ENCODE results near the gene BCAR1. TPM values are rescaled to one million over a fixed set of nuclear protein-coding genes. Genes with fewer than 3 reads are reported as not detected.

BCAR1 gene, protein sequence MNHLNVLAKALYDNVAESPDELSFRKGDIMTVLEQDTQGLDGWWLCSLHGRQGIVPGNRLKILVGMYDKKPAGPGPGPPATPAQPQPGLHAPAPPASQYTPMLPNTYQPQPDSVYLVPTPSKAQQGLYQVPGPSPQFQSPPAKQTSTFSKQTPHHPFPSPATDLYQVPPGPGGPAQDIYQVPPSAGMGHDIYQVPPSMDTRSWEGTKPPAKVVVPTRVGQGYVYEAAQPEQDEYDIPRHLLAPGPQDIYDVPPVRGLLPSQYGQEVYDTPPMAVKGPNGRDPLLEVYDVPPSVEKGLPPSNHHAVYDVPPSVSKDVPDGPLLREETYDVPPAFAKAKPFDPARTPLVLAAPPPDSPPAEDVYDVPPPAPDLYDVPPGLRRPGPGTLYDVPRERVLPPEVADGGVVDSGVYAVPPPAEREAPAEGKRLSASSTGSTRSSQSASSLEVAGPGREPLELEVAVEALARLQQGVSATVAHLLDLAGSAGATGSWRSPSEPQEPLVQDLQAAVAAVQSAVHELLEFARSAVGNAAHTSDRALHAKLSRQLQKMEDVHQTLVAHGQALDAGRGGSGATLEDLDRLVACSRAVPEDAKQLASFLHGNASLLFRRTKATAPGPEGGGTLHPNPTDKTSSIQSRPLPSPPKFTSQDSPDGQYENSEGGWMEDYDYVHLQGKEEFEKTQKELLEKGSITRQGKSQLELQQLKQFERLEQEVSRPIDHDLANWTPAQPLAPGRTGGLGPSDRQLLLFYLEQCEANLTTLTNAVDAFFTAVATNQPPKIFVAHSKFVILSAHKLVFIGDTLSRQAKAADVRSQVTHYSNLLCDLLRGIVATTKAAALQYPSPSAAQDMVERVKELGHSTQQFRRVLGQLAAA
- total RNA-seq: 10 to 100 TPM; 26.5 to 39.2 (median 30.9) TPM

DNA sequence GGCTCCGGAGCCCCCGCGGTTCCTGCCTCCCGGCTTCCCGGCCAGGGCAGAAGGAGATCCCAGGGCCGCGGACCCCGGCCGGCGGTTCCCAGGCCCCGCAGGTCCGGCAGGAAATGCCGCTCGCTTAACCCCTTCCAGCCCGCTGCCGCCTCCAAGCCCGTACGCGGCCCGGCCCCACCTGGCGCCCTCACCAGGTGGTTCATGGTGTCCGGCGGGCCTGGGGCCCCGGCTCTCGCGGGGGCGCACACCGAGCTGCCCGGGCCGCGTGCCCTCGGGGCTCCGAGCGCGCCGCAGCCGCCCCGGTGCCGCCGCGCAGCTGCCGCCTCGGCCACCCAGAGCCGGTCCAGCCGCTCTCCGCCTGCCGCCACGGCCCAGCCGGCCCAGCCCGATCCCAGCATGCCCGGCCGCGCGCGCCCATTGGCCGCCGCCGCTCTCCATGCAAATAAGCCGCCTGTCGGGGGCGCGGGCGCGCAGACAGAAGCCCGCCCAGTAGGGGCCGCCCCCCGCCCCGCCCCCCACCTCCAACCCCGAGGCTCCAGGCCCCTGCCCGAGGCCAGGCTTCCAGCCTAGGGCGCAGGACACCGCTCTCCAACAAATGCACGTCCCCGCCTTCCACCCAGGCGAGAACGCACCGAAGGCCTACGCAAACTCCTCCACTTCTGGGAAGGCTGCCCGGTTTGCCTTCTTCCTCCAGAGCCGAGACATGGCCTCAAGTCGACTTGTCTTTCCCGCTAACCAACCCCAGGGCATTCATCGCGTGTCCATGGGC, at the start of gene BCAR1:
TSS of gene BCAR1 (minus strand) at position 345 of the 769 bp plus-strand sequence. CDS start at position 203, 142 bp downstream.
- H3K4me3 ChIP-seq: peak within 1 kb of the TSS; percentile 82
- peak within 1 kb of the TSS; percentile 90 for H3K27ac ChIP-seq
- no peaks in the 10 kb centered on the region for H3K36me3 ChIP-seq
- no peaks in the 10 kb centered on the region for H3K9me3 ChIP-seq
- no peak for DNase-seq (ENCODE audit: low spot score in 2 of 2)
- no peaks in the 10 kb centered on the region for H3K27me3 ChIP-seq
- TF ChIP-seq EP300 (IDR thresholded peaks at IDR 0.05) (no peak), POLR2A (IDR thresholded peaks at IDR 0.05) (peak; percentile 22 to 64)
- WGBS: 0% methylated on average over 11 of the region's 84 CpGs
- H3K4me1 ChIP-seq: peaks cover 93% of the 10 kb centered on the region

DNA sequence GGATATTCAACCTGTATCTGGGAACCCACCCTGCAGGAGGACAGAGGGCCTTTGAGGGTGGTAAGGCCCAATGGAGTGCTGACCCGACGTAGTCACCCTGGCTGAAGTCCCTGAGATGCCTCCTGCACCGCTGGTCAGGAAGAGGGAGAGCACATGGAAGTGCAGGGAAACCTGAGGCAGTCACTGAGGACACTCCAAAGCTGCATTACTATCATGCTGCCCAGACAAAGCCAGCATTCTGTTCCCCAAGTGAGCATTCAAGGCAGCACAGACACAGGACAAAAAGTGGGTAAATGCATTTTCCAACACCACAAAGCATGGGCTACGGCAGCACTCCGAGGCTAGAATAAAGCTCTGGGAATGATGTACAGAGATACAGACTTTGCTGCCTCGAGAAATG, 46.8 kb upstream of the BCAR1 start:
- H3K36me3 ChIP-seq: peaks cover 26% of the 10 kb centered on the region
- WGBS: 89% methylated on average over 6 of the region's 6 CpGs
- H3K27me3 ChIP-seq: no peaks in the 10 kb centered on the region
- peaks cover 2% of the 10 kb centered on the region for H3K4me1 ChIP-seq
- no peak overlapping the region for H3K27ac ChIP-seq
- no peak overlapping the region for H3K4me3 ChIP-seq
- TF ChIP-seq POLR2AphosphoS5 (IDR thresholded peaks at IDR 0.05): no peak
- TF ChIP-seq POLR2A (IDR thresholded peaks at IDR 0.05): no peak
- TF ChIP-seq, protein P1, sequence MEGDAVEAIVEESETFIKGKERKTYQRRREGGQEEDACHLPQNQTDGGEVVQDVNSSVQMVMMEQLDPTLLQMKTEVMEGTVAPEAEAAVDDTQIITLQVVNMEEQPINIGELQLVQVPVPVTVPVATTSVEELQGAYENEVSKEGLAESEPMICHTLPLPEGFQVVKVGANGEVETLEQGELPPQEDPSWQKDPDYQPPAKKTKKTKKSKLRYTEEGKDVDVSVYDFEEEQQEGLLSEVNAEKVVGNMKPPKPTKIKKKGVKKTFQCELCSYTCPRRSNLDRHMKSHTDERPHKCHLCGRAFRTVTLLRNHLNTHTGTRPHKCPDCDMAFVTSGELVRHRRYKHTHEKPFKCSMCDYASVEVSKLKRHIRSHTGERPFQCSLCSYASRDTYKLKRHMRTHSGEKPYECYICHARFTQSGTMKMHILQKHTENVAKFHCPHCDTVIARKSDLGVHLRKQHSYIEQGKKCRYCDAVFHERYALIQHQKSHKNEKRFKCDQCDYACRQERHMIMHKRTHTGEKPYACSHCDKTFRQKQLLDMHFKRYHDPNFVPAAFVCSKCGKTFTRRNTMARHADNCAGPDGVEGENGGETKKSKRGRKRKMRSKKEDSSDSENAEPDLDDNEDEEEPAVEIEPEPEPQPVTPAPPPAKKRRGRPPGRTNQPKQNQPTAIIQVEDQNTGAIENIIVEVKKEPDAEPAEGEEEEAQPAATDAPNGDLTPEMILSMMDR (IDR thresholded peaks at IDR 0.05): no peak
- no peak for TF ChIP-seq EP300 (IDR thresholded peaks at IDR 0.05)
- H3K9me3 ChIP-seq: no peaks in the 10 kb centered on the region
- DNase-seq (ENCODE audit: low spot score in 2 of 2): no peak

DNA sequence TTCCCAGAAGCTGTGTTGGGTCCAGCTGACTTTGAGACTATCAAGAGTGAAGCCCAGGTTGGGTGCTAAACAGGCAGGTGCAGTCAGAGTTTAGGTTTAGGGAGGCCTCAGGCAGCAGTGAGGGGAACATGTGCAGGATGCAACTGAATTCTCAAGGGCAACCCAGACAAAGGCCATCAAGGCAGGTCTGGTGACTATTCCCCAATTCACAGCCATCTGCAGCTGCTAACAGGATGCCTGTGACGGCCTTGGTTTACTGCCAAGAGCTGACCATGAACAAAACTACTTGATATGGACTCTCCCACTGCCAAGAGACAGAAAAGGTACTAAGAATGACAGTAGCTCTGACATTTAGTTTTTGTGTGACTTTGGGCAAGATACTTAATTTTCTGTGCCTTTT, 45.2 kb upstream of the BCAR1 start:
- H3K36me3 ChIP-seq: peaks cover 30% of the 10 kb centered on the region
- no peaks in the 10 kb centered on the region for H3K9me3 ChIP-seq
- TF ChIP-seq POLR2A (IDR thresholded peaks at IDR 0.05) (no peak), POLR2AphosphoS5 (IDR thresholded peaks at IDR 0.05) (no peak), EP300 (IDR thresholded peaks at IDR 0.05) (no peak)
- TF ChIP-seq, protein P1 (IDR thresholded peaks at IDR 0.05): no peak
- H3K4me3 ChIP-seq: no peak overlapping the region
- peaks cover under 1% of the 10 kb centered on the region for H3K4me1 ChIP-seq
- no peak for DNase-seq (ENCODE audit: low spot score in 2 of 2)
- 75% methylated on average over 1 of the region's 1 CpG for WGBS
- H3K27me3 ChIP-seq: no peaks in the 10 kb centered on the region
- no peak overlapping the region for H3K27ac ChIP-seq

DNA sequence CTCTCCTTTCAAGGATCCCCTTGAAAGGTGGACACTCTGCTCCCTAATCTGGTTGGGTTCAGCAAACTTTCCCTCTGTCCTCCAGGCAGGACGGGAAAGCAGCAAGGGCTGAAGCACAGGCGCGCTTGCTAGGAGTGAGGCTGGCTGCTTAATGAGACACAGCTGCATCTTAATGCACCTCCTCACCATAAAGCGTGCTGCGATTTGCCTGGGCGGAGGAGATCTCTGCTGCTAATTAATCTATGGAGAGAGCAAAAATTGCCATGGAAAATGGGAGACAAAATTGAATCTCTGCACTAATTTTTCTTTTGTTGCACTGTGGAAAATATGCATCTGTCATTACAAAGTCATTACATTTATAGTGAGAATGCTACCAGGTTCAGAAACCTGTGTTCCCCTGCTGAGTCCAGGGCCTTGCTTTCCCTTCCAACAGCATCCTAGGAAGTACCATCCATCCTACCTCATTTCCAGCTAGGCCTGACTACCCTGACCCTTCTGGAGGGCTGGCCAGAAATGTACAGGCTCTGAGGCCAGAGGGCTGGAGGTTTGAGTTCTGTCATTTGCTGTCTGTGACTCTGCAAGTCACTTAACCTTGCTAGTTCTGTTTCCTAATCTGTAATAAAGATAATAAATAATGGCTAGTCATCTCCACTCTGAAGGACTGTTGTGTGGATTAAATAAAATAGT, 43.5 kb upstream of the BCAR1 start:
- Histone ChIP-seq H3K4me1 (no peaks in the 10 kb centered on the region), H3K4me3 (no peak overlapping the region), H3K9me3 (no peaks in the 10 kb centered on the region), H3K27me3 (no peaks in the 10 kb centered on the region), H3K36me3 (peaks cover 31% of the 10 kb centered on the region), H3K27ac (no peak overlapping the region)
- no peak for DNase-seq (ENCODE audit: low spot score in 2 of 2)
- 57% methylated on average over 6 of the region's 6 CpGs for WGBS
- TF ChIP-seq EP300 (IDR thresholded peaks at IDR 0.05): no peak

DNA sequence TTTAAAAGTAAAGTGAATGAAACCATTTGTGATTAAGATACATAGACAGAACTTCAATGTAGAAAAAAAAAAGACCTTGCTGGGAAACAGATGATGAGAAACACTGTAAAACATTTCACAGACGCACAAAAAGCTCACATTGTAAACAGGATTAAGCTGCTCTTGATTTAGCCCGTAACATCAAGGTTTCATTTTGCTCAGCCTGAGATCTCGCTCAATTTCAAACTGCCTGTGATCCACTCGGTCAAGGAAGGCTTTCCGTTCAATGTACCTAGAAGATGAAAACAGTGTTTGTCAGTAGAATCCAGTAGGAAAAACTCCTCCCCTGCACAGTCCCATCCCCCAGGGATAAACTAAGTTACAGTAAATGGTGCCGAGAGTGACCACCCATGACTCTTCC, 42.3 kb upstream of the BCAR1 start:
- Histone ChIP-seq H3K4me1 (peaks cover 6% of the 10 kb centered on the region), H3K4me3 (no peak overlapping the region), H3K9me3 (no peaks in the 10 kb centered on the region), H3K27me3 (no peaks in the 10 kb centered on the region), H3K27ac (no peak overlapping the region), H3K36me3 (peaks cover 29% of the 10 kb centered on the region)
- DNase-seq (ENCODE audit: low spot score in 2 of 2): no peak
- 88% methylated on average over 6 of the region's 6 CpGs for WGBS
- TF ChIP-seq POLR2AphosphoS5 (IDR thresholded peaks at IDR 0.05): no peak
- no peak for TF ChIP-seq POLR2A (IDR thresholded peaks at IDR 0.05)
- TF ChIP-seq EP300 (IDR thresholded peaks at IDR 0.05): no peak
- TF ChIP-seq, protein P1 (IDR thresholded peaks at IDR 0.05): no peak

All from suprapubic skin (tissue), 4 donors.